IMR-90 (cell line): ENCODE results near the gene PTPRN2. TPM values are rescaled to one million over a fixed set of nuclear protein-coding genes. Genes with fewer than 3 reads are reported as not detected.

Experiments used
- ATAC-seq: fragments of 200-7000 bp; cut with Tn5 transposase; 2 replicates; pipeline ENCODE4 v1.9.1; 2020; ENCODE audit warnings: low read depth, mild to moderate bottlenecking, moderate library complexity
- BruUV-seq: library from RNA; stranded (reverse); fragments of 400-500 nt; replicated peaks from 2 replicates; lab custom pipeline; 2021; lab: Mats Ljungman, UMichigan
- CTCF ChIA-PET: fragments of 300-600 bp; formaldehyde crosslinking; extraction: SDS; loops from one replicate; lab custom pipeline; 2021; ENCODE audit warnings: antibody characterized with exemption; lab: Yijun Ruan, JAX
- POLR2A ChIA-PET: fragments of 300-600 bp; sonication (Branson Sonifier 250); formaldehyde crosslinking; loops from one replicate; lab custom pipeline; 2022; ENCODE audit warnings: antibody characterized with exemption; ENCODE audit not compliant: unreplicated experiment; lab: Charles Lee
- DNase-seq: peaks from one replicate; pipeline ENCODE4 v3.0.0; 2013
- H2AFZ ChIP-seq: replicated peaks from 2 replicates; pipeline ENCODE3; 2013; ENCODE audit warnings: low read length, mild to moderate bottlenecking; ENCODE audit not compliant: poor library complexity
- H2AK5ac ChIP-seq: 2 replicates; pipeline ENCODE4 v1.6.1; 2013; ENCODE audit warnings: low read depth, low read length, inconsistent platforms
- H2AK9ac ChIP-seq: replicated peaks from 2 replicates; pipeline ENCODE3; 2013; ENCODE audit warnings: mild to moderate bottlenecking, low read depth, low read length, moderate library complexity; ENCODE audit not compliant: poor library complexity
- H2BK120ac ChIP-seq: 2 replicates; pipeline ENCODE4 v1.6.1; 2013; ENCODE audit warnings: low read depth, low read length, inconsistent platforms
- H2BK15ac ChIP-seq: 3 replicates; pipeline ENCODE4 v1.6.1; 2013; ENCODE audit warnings: low read depth, low read length, inconsistent platforms
- H2BK20ac ChIP-seq: 2 replicates; pipeline ENCODE4 v1.6.1; 2013; ENCODE audit warnings: low read depth, mild to moderate bottlenecking, inconsistent platforms, low read length, moderate library complexity
- H2BK5ac ChIP-seq: 2 replicates; pipeline ENCODE4 v1.6.1; 2013; ENCODE audit warnings: mild to moderate bottlenecking, low read depth, low read length, inconsistent platforms; ENCODE audit not compliant: poor library complexity, severe bottlenecking
- H3K14ac ChIP-seq: replicated peaks from 2 replicates; pipeline ENCODE4 v1.6.1; 2013; ENCODE audit warnings: low read depth, low read length, inconsistent platforms
- H3K18ac ChIP-seq: 2 replicates; pipeline ENCODE4 v1.6.1; 2013; ENCODE audit warnings: low read depth, low read length, control low read depth
- H3K23ac ChIP-seq: 2 replicates; pipeline ENCODE4 v1.6.1; 2013; ENCODE audit warnings: low read depth, low read length, inconsistent platforms
- H3K27ac ChIP-seq: 2 replicates; pipeline ENCODE4 v1.5.1; 2013; ENCODE audit warnings: mild to moderate bottlenecking, control low read depth, low read length; ENCODE audit not compliant: insufficient read depth
- H3K27me3 ChIP-seq: 2 replicates; pipeline ENCODE4 v1.6.1; 2013; ENCODE audit warnings: low read length; ENCODE audit not compliant: control insufficient read depth, insufficient read depth
- H3K36me3 ChIP-seq: 2 replicates; pipeline ENCODE4 v1.6.1; 2013; ENCODE audit warnings: low read length, mixed read lengths; ENCODE audit not compliant: control insufficient read depth, insufficient read depth
- H3K4ac ChIP-seq: 2 replicates; pipeline ENCODE4 v1.6.1; 2013; ENCODE audit warnings: low read depth, low read length, inconsistent platforms
- H3K4me1 ChIP-seq: 2 replicates; pipeline ENCODE4 v1.6.1; 2013; ENCODE audit warnings: low read length, mixed read lengths; ENCODE audit not compliant: control insufficient read depth, insufficient read depth
- H3K4me2 ChIP-seq: 2 replicates; pipeline ENCODE4 v1.6.1; 2013; ENCODE audit warnings: low read depth, mild to moderate bottlenecking, control low read depth, low read length, moderate library complexity
- H3K4me3 ChIP-seq: 2 replicates; pipeline ENCODE4 v1.5.1; 2013; ENCODE audit warnings: low read depth, mild to moderate bottlenecking, control low read depth, low read length, moderate library complexity; ENCODE audit not compliant: insufficient read depth
- H3K56ac ChIP-seq: 2 replicates; pipeline ENCODE4 v1.6.1; 2013; ENCODE audit warnings: low read length, inconsistent platforms; ENCODE audit not compliant: insufficient read depth; ENCODE audit errors: extremely low read depth
- H3K79me1 ChIP-seq, 2 experiments: 2 replicates each; pipeline ENCODE4 v1.6.1; 2013; ENCODE audit warnings: low read length in 2 of 2, inconsistent platforms in 1 of 2, low read depth in 1 of 2
- H3K9ac ChIP-seq: 2 replicates; pipeline ENCODE4 v1.6.1; 2013; ENCODE audit warnings: low read depth, low read length, control low read depth
- H3K9me1 ChIP-seq: 2 replicates; pipeline ENCODE4 v1.6.1; 2013; ENCODE audit warnings: low read length, inconsistent platforms; ENCODE audit not compliant: insufficient read depth
- H3K9me3 ChIP-seq: 2 replicates; pipeline ENCODE4 v1.6.1; 2013; ENCODE audit warnings: low read length; ENCODE audit not compliant: control insufficient read depth, insufficient read depth
- H4K20me1 ChIP-seq: 2 replicates; pipeline ENCODE4 v1.6.1; 2013; ENCODE audit warnings: low read length, inconsistent platforms; ENCODE audit not compliant: insufficient read depth
- H4K5ac ChIP-seq: 2 replicates; pipeline ENCODE4 v1.6.1; 2013; ENCODE audit warnings: mild to moderate bottlenecking, low read depth, low read length, control low read depth
- H4K8ac ChIP-seq, 2 experiments: 2 replicates each; pipeline ENCODE4 v1.6.1; 2013; ENCODE audit warnings: low read depth in 2 of 2, low read length in 2 of 2, control low read depth in 1 of 2, inconsistent platforms in 1 of 2
- H4K91ac ChIP-seq: 2 replicates; pipeline ENCODE4 v1.6.1; 2013; ENCODE audit warnings: low read depth, low read length, inconsistent platforms; ENCODE audit not compliant: insufficient read depth
- BHLHE40 ChIP-seq: fragments of 150-350 bp; IDR thresholded peaks from 2 replicates; pipeline ENCODE4 v1.6.1; 2016; ENCODE audit warnings: mild to moderate bottlenecking, low read depth, low read length
- CEBPB ChIP-seq: IDR thresholded peaks from 2 replicates; pipeline ENCODE4 v1.6.1; 2012; ENCODE audit warnings: low read depth, low read length, improper control_type of control experiment
- CHD1 ChIP-seq: IDR thresholded peaks from 2 replicates; pipeline ENCODE4 v1.6.1; 2012; ENCODE audit warnings: low read depth, low read length, improper control_type of control experiment
- ELK1 ChIP-seq: fragments of 150-350 bp; IDR thresholded peaks from 2 replicates; pipeline ENCODE4 v1.6.1; 2016; ENCODE audit warnings: low read depth, mild to moderate bottlenecking, low read length, moderate library complexity, borderline replicate concordance
- FOS ChIP-seq: fragments of 150-350 bp; IDR thresholded peaks from 2 replicates; pipeline ENCODE4 v1.6.1; 2016; ENCODE audit warnings: low read depth, low read length
- MAZ ChIP-seq: IDR thresholded peaks from 2 replicates; pipeline ENCODE4 v1.6.1; 2012; ENCODE audit warnings: low read depth, mild to moderate bottlenecking, low read length, improper control_type of control experiment, moderate library complexity, borderline replicate concordance
- MXI1 ChIP-seq: IDR thresholded peaks from 2 replicates; pipeline ENCODE4 v1.6.1; 2012; ENCODE audit warnings: low read depth, mild to moderate bottlenecking, low read length, moderate library complexity, borderline replicate concordance
- NFE2L2 ChIP-seq: fragments of 150-350 bp; IDR thresholded peaks from 2 replicates; pipeline ENCODE4 v1.6.1; 2016; ENCODE audit warnings: low read depth, mild to moderate bottlenecking, low read length
- POLR2A ChIP-seq: IDR thresholded peaks from 2 replicates; pipeline ENCODE4 v1.6.1; 2012; ENCODE audit warnings: mild to moderate bottlenecking, low read depth, low read length
- RAD21 ChIP-seq: IDR thresholded peaks from 2 replicates; pipeline ENCODE4 v1.6.1; 2012; ENCODE audit warnings: low read length, improper control_type of control experiment
- RCOR1 ChIP-seq: IDR thresholded peaks from 2 replicates; pipeline ENCODE4 v1.6.1; 2012; ENCODE audit warnings: mild to moderate bottlenecking, low read length, improper control_type of control experiment; ENCODE audit not compliant: insufficient replicate concordance
- RFX5 ChIP-seq: IDR thresholded peaks from 2 replicates; pipeline ENCODE4 v1.8.0; 2012; ENCODE audit warnings: low read depth, mild to moderate bottlenecking, low read length, moderate library complexity
- SMC3 ChIP-seq: fragments of 150-350 bp; IDR thresholded peaks from 2 replicates; pipeline ENCODE4 v1.6.1; 2016; ENCODE audit warnings: low read depth, mild to moderate bottlenecking, antibody characterized with exemption, low read length, moderate library complexity
- WGBS, 2 experiments: methylation state at CpG; one replicate each; pipeline versions ENCODE4 v1.1.5 to v1.1.7; 2013; ENCODE audit warnings: missing lambda C conversion rate in 2 of 2; ENCODE audit not compliant: insufficient read length in 1 of 2; ENCODE audit errors: extremely low coverage in 2 of 2; 5-methylcytosine and 5-hydroxymethylcytosine counted together
- dilution Hi-C: fragments of 300-500 bp; cut with HindIII; formaldehyde crosslinking; loops from one replicate; pipeline ENCODE4 v1.14.3; 2018; ENCODE audit warnings: low sequenced_read_pairs; ENCODE audit not compliant: unreplicated experiment
- in situ Hi-C: fragments of 300-500 bp; cut with MboI; formaldehyde crosslinking; loops from 3 replicates; pipeline ENCODE4 v1.14.3; 2019; ENCODE audit warnings: low sequenced_read_pairs, inconsistent platforms, mixed read lengths
- intact Hi-C: fragments of 100-400 bp; cut with micrococcal nuclease; formaldehyde crosslinking; loops from 2 replicates; pipeline ENCODE4 v1.10.0; 2022
- polyA plus RNA-seq, 3 experiments: library from polyadenylated mRNA; depleted of rRNA; stranded (reverse); fragments of >200 nt; gene quantifications; 2 replicates each; pipeline ENCODE4 v1.2.3, GENCODE V29; 2012; ENCODE audit warnings: low replicate concordance in 1 of 3
- total RNA-seq: library from RNA; depleted of rRNA; stranded (reverse); fragments of >200 nt; gene quantifications from 2 replicates; pipeline ENCODE4 v1.2.3, GENCODE V29; 2012
- TF ChIP-seq, protein P1 (sequence below): fragments of 150-350 bp; IDR thresholded peaks from 2 replicates; pipeline ENCODE4 v1.6.1; 2017; ENCODE audit warnings: mild to moderate bottlenecking, antibody characterized with exemption, low read length, low read depth

PTPRN2 gene
- total and polyA plus RNA-seq, 2 of the 4 experiments (the other 2 are of a cell fraction): 0.03 TPM; not detected in 1

DNA sequence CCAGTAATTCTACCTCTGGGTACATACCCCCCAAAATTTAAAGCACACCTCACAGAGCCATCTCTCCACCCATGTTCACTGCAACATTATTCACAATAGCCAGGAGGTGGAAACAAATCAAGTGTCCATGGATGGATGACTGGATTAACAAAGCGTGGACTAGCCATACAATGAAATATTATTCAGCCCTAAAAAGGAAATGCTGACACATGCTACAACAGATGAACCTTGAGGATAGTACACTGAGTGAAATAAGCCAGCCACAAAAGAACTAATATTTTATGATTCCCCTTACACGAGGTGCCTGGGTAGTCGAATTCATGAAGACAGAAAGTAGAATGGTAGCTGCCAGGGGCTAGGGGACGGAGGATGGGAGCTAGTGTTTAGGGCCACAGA is 31.1 kb upstream of the PTPRN2 start:
- H3K9ac ChIP-seq: no peak overlapping the region
- H3K18ac ChIP-seq: no peak overlapping the region
- ATAC-seq (no peak), DNase-seq (no peak)
- H3K27ac ChIP-seq: no peak overlapping the region
- ChIA-PET POLR2A (no interaction called here), CTCF (interaction anchor here (0.9 to 1.0 kb wide), 2 partner anchors 28 to 77 kb away, joined by 3 read pairs; no protein-coding TSS in a partner anchor)
- dilution Hi-C loops: no loop called here
- H3K27me3 ChIP-seq: no peaks in the 10 kb centered on the region
- no peak overlapping the region for H3K4ac ChIP-seq
- no peak overlapping the region for H3K4me3 ChIP-seq
- H3K23ac ChIP-seq: no peak overlapping the region
- no peak overlapping the region for H2BK20ac ChIP-seq
- H4K8ac ChIP-seq: no peak overlapping the region
- no peak overlapping the region for H2AFZ ChIP-seq
- no peak overlapping the region for H4K5ac ChIP-seq
- no peak overlapping the region for H2AK5ac ChIP-seq
- no peaks in the 10 kb centered on the region for H3K9me3 ChIP-seq
- no peak overlapping the region for H2BK120ac ChIP-seq
- H4K20me1 ChIP-seq: no peaks in the 10 kb centered on the region
- H2BK5ac ChIP-seq: no peak overlapping the region
- no peak overlapping the region for H2AK9ac ChIP-seq
- H3K14ac ChIP-seq: no peak overlapping the region
- intact Hi-C loops: loop anchor here (5.0 to 10.0 kb wide), 2 partner anchors 64 to 206 kb away; partner anchors contain the start of gene ESYT2
- peaks cover 5% of the 10 kb centered on the region for H3K4me1 ChIP-seq
- no TSS peak for BruUV-seq
- H3K9me1 ChIP-seq: peaks cover 9% of the 10 kb centered on the region; the same call in 1 of the 2 replicates
- H3K4me2 ChIP-seq: no peak overlapping the region
- no CpG with 5 or more reads among the region's 4 CpGs for WGBS, 2 experiments
- H3K56ac ChIP-seq: no peak overlapping the region
- no peak overlapping the region for H2BK15ac ChIP-seq
- in situ Hi-C loops: no loop called here
- no peak for TF ChIP-seq SMC3
- TF ChIP-seq ELK1: no peak
- no peak for TF ChIP-seq POLR2A
- no peak for TF ChIP-seq BHLHE40
- TF ChIP-seq MAZ: no peak
- TF ChIP-seq RFX5: no peak
- TF ChIP-seq RAD21: no peak
- TF ChIP-seq RCOR1: no peak
- TF ChIP-seq CEBPB: no peak
- TF ChIP-seq MXI1: no peak
- no peak for TF ChIP-seq CHD1
- no peak for TF ChIP-seq NFE2L2
- no peak for TF ChIP-seq FOS
- TF ChIP-seq, protein P1, sequence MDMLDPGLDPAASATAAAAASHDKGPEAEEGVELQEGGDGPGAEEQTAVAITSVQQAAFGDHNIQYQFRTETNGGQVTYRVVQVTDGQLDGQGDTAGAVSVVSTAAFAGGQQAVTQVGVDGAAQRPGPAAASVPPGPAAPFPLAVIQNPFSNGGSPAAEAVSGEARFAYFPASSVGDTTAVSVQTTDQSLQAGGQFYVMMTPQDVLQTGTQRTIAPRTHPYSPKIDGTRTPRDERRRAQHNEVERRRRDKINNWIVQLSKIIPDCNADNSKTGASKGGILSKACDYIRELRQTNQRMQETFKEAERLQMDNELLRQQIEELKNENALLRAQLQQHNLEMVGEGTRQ: no peak
- no peaks in the 10 kb centered on the region for H3K36me3 ChIP-seq
- H3K79me1 ChIP-seq: peaks cover 0 to 7% of the 10 kb centered on the region in 2 experiments; a peak in 2 of 4 replicates
- H4K91ac ChIP-seq: no peak overlapping the region
